Loucy (cell line): ENCODE results near the gene AGAP1.

Experiments used
- H2AFZ ChIP-seq: fragments of 200-600 bp; sonication (generic); 2 replicates; pipeline ENCODE4 v1.6.0; 2016; ENCODE audit warnings: antibody characterized with exemption, mild to moderate bottlenecking, low read length, moderate library complexity
- H3F3A ChIP-seq: fragments of 200-600 bp; 2 replicates; pipeline ENCODE4 v1.6.0; 2016; ENCODE audit warnings: antibody characterized with exemption, low read depth, mild to moderate bottlenecking
- H3K27me3 ChIP-seq: fragments of 200-600 bp; sonication (generic); 2 replicates; pipeline ENCODE4 v1.6.1; 2014; ENCODE audit warnings: low read length, mild to moderate bottlenecking; ENCODE audit not compliant: insufficient read depth, poor library complexity, severe bottlenecking
- H3K36me3 ChIP-seq: fragments of 200-600 bp; sonication (generic); 2 replicates; pipeline ENCODE4 v1.6.1; 2016; ENCODE audit warnings: low read length; ENCODE audit not compliant: insufficient read depth
- H3K4me1 ChIP-seq: fragments of 200-600 bp; sonication (generic); 2 replicates; pipeline ENCODE4 v1.5.1; 2014; ENCODE audit warnings: low read length, mild to moderate bottlenecking; ENCODE audit not compliant: insufficient read depth, poor library complexity, severe bottlenecking
- H3K4me2 ChIP-seq: fragments of 200-600 bp; sonication (generic); 2 replicates; pipeline ENCODE4 v1.6.0; 2014; ENCODE audit warnings: antibody characterized with exemption, low read length, low read depth, mild to moderate bottlenecking; ENCODE audit not compliant: poor library complexity, severe bottlenecking
- H3K4me3 ChIP-seq: fragments of 200-600 bp; sonication (generic); 2 replicates; pipeline ENCODE4 v1.5.1; 2014; ENCODE audit warnings: low read length, mild to moderate bottlenecking, mixed read lengths; ENCODE audit not compliant: poor library complexity, severe bottlenecking
- H3K79me2 ChIP-seq: fragments of 200-600 bp; sonication (generic); 2 replicates; pipeline ENCODE4 v1.6.1; 2014; ENCODE audit warnings: low read length; ENCODE audit not compliant: insufficient read depth
- H3K9ac ChIP-seq: fragments of 200-600 bp; sonication (generic); 2 replicates; pipeline ENCODE4 v1.6.0; 2014; ENCODE audit warnings: mild to moderate bottlenecking, low read depth, low read length, moderate library complexity; ENCODE audit not compliant: poor library complexity, severe bottlenecking
- H3K9me2 ChIP-seq: fragments of 200-600 bp; sonication (generic); replicated peaks from 2 replicates; pipeline ENCODE4 v1.6.1; 2016; ENCODE audit warnings: low read depth, low read length, mixed read lengths
- H3K9me3 ChIP-seq: fragments of 200-600 bp; sonication (generic); 2 replicates; pipeline ENCODE4 v1.6.1; 2014; ENCODE audit warnings: mild to moderate bottlenecking, antibody characterized with exemption, low read length, low read depth; ENCODE audit not compliant: insufficient read depth
- H4K20me1 ChIP-seq: fragments of 200-600 bp; sonication (generic); 2 replicates; pipeline ENCODE4 v1.6.0; 2014; ENCODE audit warnings: antibody characterized with exemption, low read length, mild to moderate bottlenecking; ENCODE audit not compliant: insufficient read depth, poor library complexity, severe bottlenecking
- CTCF ChIP-seq: fragments of 200-600 bp; sonication (generic); conservative IDR thresholded peaks from 2 replicates; pipeline ENCODE4 v1.5.1; 2014; ENCODE audit warnings: mild to moderate bottlenecking, antibody characterized with exemption, low read length
- EZH2phosphoT487 ChIP-seq: fragments of 200-600 bp; IDR thresholded peaks from 2 replicates; pipeline ENCODE4 v1.6.1; 2018; ENCODE audit warnings: antibody characterized with exemption, mild to moderate bottlenecking, moderate library complexity, borderline replicate concordance

AGAP1 gene

GRCh38 chr2:235515821-235516220 is 22.0 kb downstream of the AGAP1 start:
- H3K9me3 ChIP-seq: no peaks in the 10 kb centered on the region; the same call in 1 of the 2 replicates
- H3K27me3 ChIP-seq: no peaks in the 10 kb centered on the region
- no peak overlapping the region for H3K9ac ChIP-seq
- no peak overlapping the region for H3K4me2 ChIP-seq
- H3K9me2 ChIP-seq: no peaks in the 10 kb centered on the region
- no peaks in the 10 kb centered on the region for H4K20me1 ChIP-seq
- no peak for TF ChIP-seq EZH2phosphoT487
- TF ChIP-seq CTCF: no peak
- H2AFZ ChIP-seq: no peak overlapping the region
- no peaks in the 10 kb centered on the region for H3K36me3 ChIP-seq
- no peaks in the 10 kb centered on the region for H3F3A ChIP-seq
- H3K4me3 ChIP-seq: no peak overlapping the region
- no peaks in the 10 kb centered on the region for H3K4me1 ChIP-seq
- H3K79me2 ChIP-seq: no peaks in the 10 kb centered on the region

- H3K4me1 ChIP-seq: no peaks in the 10 kb centered on the region
- H3F3A ChIP-seq: no peaks in the 10 kb centered on the region
- H3K36me3 ChIP-seq: no peaks in the 10 kb centered on the region
- H3K4me2 ChIP-seq: no peak overlapping the region
- no peaks in the 10 kb centered on the region for H4K20me1 ChIP-seq
- H3K9me2 ChIP-seq: no peaks in the 10 kb centered on the region
- H3K9ac ChIP-seq: no peak overlapping the region
- no peak overlapping the region for H2AFZ ChIP-seq
- TF ChIP-seq EZH2phosphoT487: no peak
- no peak for TF ChIP-seq CTCF
- H3K4me3 ChIP-seq: no peak overlapping the region
- H3K27me3 ChIP-seq: no peaks in the 10 kb centered on the region
- H3K9me3 ChIP-seq: no peaks in the 10 kb centered on the region; the same call in 1 of the 2 replicates
- no peaks in the 10 kb centered on the region for H3K79me2 ChIP-seq
These were observed 22.4 kb downstream of the AGAP1 start for GRCh38 chr2:235516257-235516656.

- H3F3A ChIP-seq: no peaks in the 10 kb centered on the region
- H3K4me1 ChIP-seq: no peaks in the 10 kb centered on the region
- H3K4me2 ChIP-seq: no peak overlapping the region
- H3K9me2 ChIP-seq: no peaks in the 10 kb centered on the region
- no peaks in the 10 kb centered on the region for H3K79me2 ChIP-seq
- no peak overlapping the region for H3K4me3 ChIP-seq
- H2AFZ ChIP-seq: no peak overlapping the region
- no peaks in the 10 kb centered on the region for H4K20me1 ChIP-seq
- no peak overlapping the region for H3K9ac ChIP-seq
- TF ChIP-seq EZH2phosphoT487 (no peak), CTCF (no peak)
- no peaks in the 10 kb centered on the region; the same call in 1 of the 2 replicates for H3K9me3 ChIP-seq
- no peaks in the 10 kb centered on the region for H3K36me3 ChIP-seq
- no peaks in the 10 kb centered on the region for H3K27me3 ChIP-seq
These were observed 24.7 kb downstream of the AGAP1 start for GRCh38 chr2:235518322-235519090.
